HFFc6 (cell line): ENCODE results near the gene TMEM178B. TPM values are rescaled to one million over a fixed set of nuclear protein-coding genes. Genes with fewer than 3 reads are reported as not detected.

Experiments
- DNase-seq: peaks from one replicate; pipeline ENCODE4 v3.0.0-alpha.2; 2018
- H3K27ac Mint-ChIP-seq: 2 replicates; pipeline ENCODE4 v1.8.0; 2020; ENCODE audit warnings: mild to moderate bottlenecking, mixed read lengths
- H3K27me3 Mint-ChIP-seq: 2 replicates; pipeline ENCODE4 v1.8.0; 2021; ENCODE audit warnings: mild to moderate bottlenecking, moderate library complexity, mixed read lengths; ENCODE audit not compliant: insufficient read depth
- H3K36me3 Mint-ChIP-seq: 2 replicates; pipeline ENCODE4 v1.8.0; 2021; ENCODE audit warnings: low read depth, mixed read lengths
- H3K4me1 Mint-ChIP-seq: 2 replicates; pipeline ENCODE4 v1.8.0; 2020; ENCODE audit warnings: low read depth, mixed read lengths
- H3K4me3 Mint-ChIP-seq: 2 replicates; pipeline ENCODE4 v1.8.0; 2020; ENCODE audit warnings: mild to moderate bottlenecking, moderate library complexity, mixed read lengths
- H3K9me3 Mint-ChIP-seq: 2 replicates; pipeline ENCODE4 v1.8.0; 2020; ENCODE audit warnings: mild to moderate bottlenecking, mixed read lengths
- total RNA-seq, 6 experiments: library from RNA; stranded (reverse); fragmentation: NEBNext Ultra II Directional; extraction: Animal tissue kit (Norgen Biotek cat#: 25700); gene quantifications; 2 replicates in 1 of 6; 3 replicates in 5 of 6; pipeline ENCODE4 v1.2.3, GENCODE V29; 2021
- TF ChIP-seq, protein P1 (sequence below): fragments of 200-600 bp; sonication (generic); IDR thresholded peaks from 2 replicates; pipeline ENCODE4 v1.5.0; 2021; ENCODE audit warnings: antibody characterized with exemption, mild to moderate bottlenecking

Gene TMEM178B
- total RNA-seq, 6 experiments from 2014 or later = 2.8 to 8.4 (median 6.6) TPM

- peak overlapping the region; percentile 60 for H3K4me3 Mint-ChIP-seq
- no peaks in the 10 kb centered on the region for H3K36me3 Mint-ChIP-seq
- peaks cover 40% of the 10 kb centered on the region for H3K4me1 Mint-ChIP-seq
- DNase-seq = peak; percentile 35
- H3K27ac Mint-ChIP-seq = peak overlapping the region; percentile 73
- H3K9me3 Mint-ChIP-seq = no peaks in the 10 kb centered on the region; the same call in 1 of the 2 replicates
- TF ChIP-seq, protein P1, sequence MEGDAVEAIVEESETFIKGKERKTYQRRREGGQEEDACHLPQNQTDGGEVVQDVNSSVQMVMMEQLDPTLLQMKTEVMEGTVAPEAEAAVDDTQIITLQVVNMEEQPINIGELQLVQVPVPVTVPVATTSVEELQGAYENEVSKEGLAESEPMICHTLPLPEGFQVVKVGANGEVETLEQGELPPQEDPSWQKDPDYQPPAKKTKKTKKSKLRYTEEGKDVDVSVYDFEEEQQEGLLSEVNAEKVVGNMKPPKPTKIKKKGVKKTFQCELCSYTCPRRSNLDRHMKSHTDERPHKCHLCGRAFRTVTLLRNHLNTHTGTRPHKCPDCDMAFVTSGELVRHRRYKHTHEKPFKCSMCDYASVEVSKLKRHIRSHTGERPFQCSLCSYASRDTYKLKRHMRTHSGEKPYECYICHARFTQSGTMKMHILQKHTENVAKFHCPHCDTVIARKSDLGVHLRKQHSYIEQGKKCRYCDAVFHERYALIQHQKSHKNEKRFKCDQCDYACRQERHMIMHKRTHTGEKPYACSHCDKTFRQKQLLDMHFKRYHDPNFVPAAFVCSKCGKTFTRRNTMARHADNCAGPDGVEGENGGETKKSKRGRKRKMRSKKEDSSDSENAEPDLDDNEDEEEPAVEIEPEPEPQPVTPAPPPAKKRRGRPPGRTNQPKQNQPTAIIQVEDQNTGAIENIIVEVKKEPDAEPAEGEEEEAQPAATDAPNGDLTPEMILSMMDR = no peak
- peaks cover under 1% of the 10 kb centered on the region for H3K27me3 Mint-ChIP-seq
These were observed 34.5 kb upstream of the TMEM178B start for GRCh38 chr7:141039376-141039775.

DNA sequence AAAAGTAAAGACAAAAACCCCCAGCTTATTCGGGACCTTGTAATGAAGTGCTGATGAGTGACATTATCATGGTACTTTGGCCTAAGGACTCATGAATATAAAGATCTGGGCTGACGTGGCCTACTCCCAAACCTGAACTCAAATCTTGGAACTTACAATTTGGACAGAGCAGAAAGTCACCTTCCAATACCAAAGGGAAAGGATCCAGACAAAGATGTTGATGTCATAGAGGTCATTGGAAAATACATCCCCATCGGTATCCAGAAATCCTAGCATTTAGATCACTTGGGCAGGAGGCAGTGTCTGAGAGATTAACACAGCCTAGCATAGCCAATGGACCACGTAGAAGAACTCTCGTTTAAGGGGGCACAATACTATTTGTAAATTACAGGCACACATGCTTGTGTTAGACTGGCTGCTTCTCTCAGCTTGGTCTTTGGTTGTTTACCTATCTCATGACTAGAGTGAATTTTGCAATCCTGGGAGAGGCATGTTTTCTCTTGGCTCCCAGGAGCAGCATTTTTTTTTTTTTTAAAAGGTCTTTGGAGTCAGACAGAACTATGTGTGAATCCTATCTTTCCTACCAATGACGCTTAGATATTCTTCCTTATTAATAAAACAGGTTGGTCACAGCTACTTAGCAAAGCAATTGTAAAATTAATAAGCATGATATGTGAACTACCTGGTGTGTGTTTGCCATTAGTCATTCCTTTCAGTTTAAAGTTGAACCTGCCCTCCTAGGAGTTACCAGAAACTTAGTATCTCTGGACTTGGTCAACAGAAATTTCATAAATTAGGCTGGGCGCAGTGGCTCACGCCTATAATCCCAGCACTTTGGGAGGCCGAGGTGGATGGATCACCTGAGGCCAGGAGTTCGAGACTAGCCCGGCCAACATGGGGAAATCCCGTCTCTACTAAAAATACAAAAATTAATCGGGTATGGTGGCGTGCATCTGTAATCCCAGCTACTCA, 31.4 kb upstream of the TMEM178B start:
- H3K27me3 Mint-ChIP-seq = no peaks in the 10 kb centered on the region; the same call in 1 of the 2 replicates
- H3K4me1 Mint-ChIP-seq = peaks cover 72% of the 10 kb centered on the region
- H3K36me3 Mint-ChIP-seq = peaks cover 12% of the 10 kb centered on the region
- no peak for DNase-seq
- no peak overlapping the region for H3K4me3 Mint-ChIP-seq
- H3K27ac Mint-ChIP-seq = peak overlapping the region; percentile 60
- TF ChIP-seq, protein P1 = no peak
- peaks cover 7% of the 10 kb centered on the region for H3K9me3 Mint-ChIP-seq

DNA sequence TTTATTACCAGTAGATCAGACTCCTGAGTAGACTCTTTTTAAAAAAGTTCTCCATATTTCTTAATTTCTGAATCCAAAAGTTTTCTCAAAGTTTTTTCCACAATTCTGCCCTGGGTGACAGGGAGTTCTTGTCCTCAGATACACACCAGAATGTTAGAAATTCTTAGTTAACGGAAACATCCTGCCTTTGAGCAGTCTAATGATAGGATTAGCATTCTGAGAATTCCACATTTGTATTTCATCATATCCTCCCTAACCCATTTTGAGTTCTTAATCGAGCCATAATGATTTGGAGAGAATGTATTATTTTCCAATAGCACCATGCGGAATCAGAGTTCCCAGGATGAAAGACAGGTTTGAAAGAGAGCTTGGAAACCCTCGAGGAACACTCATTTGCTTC, 30.2 kb upstream of the TMEM178B start:
- Mint-ChIP-seq H3K4me1 (peaks cover 82% of the 10 kb centered on the region), H3K36me3 (peaks cover 12% of the 10 kb centered on the region), H3K9me3 (peaks cover 7% of the 10 kb centered on the region), H3K27ac (peak overlapping the region; percentile 63), H3K27me3 (no peaks in the 10 kb centered on the region; the same call in 1 of the 2 replicates), H3K4me3 (peak overlapping the region; percentile 10; the same call in 1 of the 2 replicates)
- TF ChIP-seq, protein P1 = no peak
- peak; percentile 4 for DNase-seq

DNA sequence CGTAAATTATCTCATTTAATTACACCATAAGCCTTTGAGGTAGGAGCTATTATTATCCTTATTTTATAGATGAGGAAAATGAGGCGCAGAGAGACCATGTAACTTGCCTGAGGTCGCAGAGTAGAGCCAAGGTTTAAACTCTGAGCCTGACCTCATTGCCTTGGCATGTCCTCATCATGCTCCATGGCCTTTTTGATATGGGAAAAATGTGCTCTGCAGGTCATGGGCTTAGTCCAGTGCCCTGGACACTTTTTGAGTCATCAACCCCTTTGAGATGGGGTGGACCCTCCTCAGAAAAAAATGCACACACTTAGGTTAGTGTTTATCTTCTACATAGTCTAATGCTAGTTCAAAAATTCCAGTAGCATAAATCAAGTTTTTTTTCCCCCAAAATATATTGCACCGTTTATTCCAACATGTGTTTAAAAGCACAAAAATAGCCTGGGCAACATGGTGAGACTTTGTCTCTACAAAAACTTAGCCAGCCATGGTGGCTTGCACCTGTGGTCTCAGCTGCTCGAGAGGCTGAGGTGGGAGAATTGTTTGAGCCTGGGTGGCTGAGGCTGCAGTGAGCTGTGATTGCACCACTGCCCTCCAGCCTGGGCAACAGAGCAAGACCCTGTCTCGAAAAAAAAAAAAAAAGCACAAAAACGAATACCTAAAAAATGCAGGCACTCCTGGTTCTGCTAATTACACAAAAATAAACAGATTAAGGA, 28.6 kb upstream of the TMEM178B start:
- peak; percentile 56 for DNase-seq
- H3K4me1 Mint-ChIP-seq = peaks cover 78% of the 10 kb centered on the region
- H3K36me3 Mint-ChIP-seq = peaks cover 12% of the 10 kb centered on the region
- H3K27ac Mint-ChIP-seq = peak overlapping the region; percentile 89
- TF ChIP-seq, protein P1 = no peak
- H3K27me3 Mint-ChIP-seq = no peaks in the 10 kb centered on the region
- peak overlapping the region; percentile 61 for H3K4me3 Mint-ChIP-seq
- H3K9me3 Mint-ChIP-seq = peaks cover 7% of the 10 kb centered on the region

DNA sequence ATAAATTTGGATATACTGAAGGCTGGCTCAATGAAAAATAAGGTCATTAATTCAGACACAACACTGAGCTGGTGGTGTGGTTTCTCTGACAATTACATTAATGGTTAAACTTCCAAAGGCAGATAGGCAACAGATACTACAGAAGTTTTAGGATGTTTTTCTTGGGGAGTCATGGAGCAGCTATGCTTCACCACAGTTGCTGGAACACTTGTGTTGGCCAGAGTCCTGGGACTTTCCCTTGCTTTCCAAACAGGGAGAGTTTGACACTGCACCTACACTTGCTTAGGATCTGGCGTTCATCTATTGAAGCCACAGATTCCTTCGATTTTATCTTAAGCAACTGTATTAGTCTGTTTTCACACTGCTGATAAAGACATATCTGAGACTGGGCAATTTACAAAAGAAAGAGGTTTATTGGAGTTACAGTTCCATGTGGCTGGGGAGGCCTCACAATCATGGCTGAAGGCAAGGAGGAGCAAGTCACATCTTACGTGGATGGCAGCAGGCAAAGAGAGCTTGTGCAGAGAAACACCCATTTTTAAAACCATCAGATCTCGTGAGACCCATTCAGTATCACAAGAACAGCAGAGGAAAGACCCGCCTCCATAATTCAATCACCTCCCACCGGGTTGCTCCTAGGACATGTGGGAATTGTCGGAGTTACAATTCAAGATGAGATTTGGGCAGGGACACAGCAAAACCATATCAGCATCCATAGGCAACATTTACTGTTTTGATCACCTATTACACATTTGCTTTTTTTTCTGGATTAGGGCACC, 27.8 kb upstream of the TMEM178B start:
- Mint-ChIP-seq H3K27ac (peak overlapping the region; percentile 89), H3K36me3 (peaks cover 12% of the 10 kb centered on the region), H3K9me3 (peaks cover 7% of the 10 kb centered on the region), H3K4me3 (peak overlapping the region; percentile 61), H3K4me1 (peaks cover 75% of the 10 kb centered on the region), H3K27me3 (peaks cover 2% of the 10 kb centered on the region; the same call in 1 of the 2 replicates)
- TF ChIP-seq, protein P1 = no peak
- DNase-seq = peak; percentile 86
